Esophagus muscularis mucosa (tissue), 3 donors: ENCODE measurements around the gene HOXD1.

Source experiments
- POLR2A ChIP-seq: fragments of 450-650 bp; IDR thresholded peaks from one replicate; pipeline ENCODE4 v1.6.1; 2017; ENCODE audit warnings: antibody characterized with exemption, moderate library complexity, mild to moderate bottlenecking, low read depth
- TF ChIP-seq, protein P1 (sequence below), 3 experiments: fragments of 200-600 bp in 2 of 3; fragments of 450-650 bp in 1 of 3; sonication (generic) in 2 of 3; IDR thresholded peaks; one replicate each; pipeline ENCODE4 v1.5.1; 2017 to 2019; ENCODE audit warnings: antibody characterized with exemption in 3 of 3, mild to moderate bottlenecking in 2 of 3, moderate library complexity in 1 of 3

DNA sequence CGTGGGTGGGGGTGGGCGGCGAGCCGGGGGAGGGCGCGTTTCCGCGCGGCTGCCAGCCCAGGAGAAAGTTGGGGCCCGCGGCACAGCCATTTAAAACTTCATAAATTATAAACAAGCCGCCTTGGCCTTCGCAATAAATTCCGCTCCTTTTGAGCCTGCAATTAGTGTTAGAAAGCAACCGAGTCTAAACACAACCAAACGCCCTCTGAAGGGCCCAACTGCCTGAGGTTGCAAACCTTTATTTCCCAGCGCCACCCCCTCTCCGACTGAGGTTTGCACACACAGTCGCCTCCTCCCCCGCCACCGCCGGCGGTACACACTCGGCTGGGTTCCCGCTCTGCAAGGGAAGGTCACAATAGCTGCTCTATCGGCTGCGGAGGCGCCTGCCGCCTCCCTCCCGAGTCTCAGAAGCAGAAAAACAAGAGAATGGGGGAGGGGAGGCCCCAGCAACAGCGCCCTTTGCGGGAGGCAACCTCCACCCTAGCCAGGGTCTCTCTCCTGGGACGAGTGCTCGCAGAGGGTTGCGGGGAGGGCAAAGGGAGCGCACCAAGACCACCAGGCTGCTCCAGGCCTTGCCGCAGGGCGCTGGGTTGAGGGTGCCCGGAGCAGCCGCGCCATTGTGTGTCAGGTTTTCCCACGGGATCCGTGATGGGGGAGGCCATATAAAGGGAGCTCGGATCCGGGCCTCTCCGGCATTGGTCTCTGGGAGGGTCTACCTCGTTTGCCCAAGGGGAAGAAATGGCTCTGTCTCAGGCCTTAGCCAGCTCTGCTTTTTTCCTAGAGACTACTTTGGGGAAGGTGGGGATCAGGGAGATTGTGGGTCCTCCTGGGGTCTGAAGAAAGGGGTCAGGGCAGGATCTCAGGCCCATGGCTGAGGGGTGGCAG, 13.4 kb upstream of the HOXD1 start:
- TF ChIP-seq, protein P1, sequence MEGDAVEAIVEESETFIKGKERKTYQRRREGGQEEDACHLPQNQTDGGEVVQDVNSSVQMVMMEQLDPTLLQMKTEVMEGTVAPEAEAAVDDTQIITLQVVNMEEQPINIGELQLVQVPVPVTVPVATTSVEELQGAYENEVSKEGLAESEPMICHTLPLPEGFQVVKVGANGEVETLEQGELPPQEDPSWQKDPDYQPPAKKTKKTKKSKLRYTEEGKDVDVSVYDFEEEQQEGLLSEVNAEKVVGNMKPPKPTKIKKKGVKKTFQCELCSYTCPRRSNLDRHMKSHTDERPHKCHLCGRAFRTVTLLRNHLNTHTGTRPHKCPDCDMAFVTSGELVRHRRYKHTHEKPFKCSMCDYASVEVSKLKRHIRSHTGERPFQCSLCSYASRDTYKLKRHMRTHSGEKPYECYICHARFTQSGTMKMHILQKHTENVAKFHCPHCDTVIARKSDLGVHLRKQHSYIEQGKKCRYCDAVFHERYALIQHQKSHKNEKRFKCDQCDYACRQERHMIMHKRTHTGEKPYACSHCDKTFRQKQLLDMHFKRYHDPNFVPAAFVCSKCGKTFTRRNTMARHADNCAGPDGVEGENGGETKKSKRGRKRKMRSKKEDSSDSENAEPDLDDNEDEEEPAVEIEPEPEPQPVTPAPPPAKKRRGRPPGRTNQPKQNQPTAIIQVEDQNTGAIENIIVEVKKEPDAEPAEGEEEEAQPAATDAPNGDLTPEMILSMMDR (IDR thresholded peaks at IDR 0.05) = no peak
- no peak for TF ChIP-seq POLR2A
